IPS-15b (cell line): Measurements from ENCODE around the gene MYL5.

Experiments used
- H3K27me3 ChIP-seq: one replicate; pipeline ENCODE4 v1.6.1; 2013; ENCODE audit warnings: low read length; ENCODE audit not compliant: control insufficient read depth, insufficient read depth
- H3K36me3 ChIP-seq: one replicate; pipeline ENCODE4 v1.6.1; 2013; ENCODE audit warnings: low read length; ENCODE audit not compliant: control insufficient read depth, insufficient read depth
- H3K4me1 ChIP-seq: one replicate; pipeline ENCODE4 v1.6.1; 2013; ENCODE audit warnings: mild to moderate bottlenecking, low read length; ENCODE audit not compliant: control insufficient read depth, insufficient read depth
- H3K4me3 ChIP-seq: one replicate; pipeline ENCODE4 v1.5.1; 2013; ENCODE audit warnings: low read depth, low read length
- H3K9ac ChIP-seq: one replicate; pipeline ENCODE4 v1.6.1; 2013; ENCODE audit warnings: low read depth, mild to moderate bottlenecking, low read length
- H3K9me3 ChIP-seq: one replicate; pipeline ENCODE4 v1.6.1; 2013; ENCODE audit warnings: mild to moderate bottlenecking, low read length; ENCODE audit not compliant: control insufficient read depth, insufficient read depth

Gene MYL5

DNA sequence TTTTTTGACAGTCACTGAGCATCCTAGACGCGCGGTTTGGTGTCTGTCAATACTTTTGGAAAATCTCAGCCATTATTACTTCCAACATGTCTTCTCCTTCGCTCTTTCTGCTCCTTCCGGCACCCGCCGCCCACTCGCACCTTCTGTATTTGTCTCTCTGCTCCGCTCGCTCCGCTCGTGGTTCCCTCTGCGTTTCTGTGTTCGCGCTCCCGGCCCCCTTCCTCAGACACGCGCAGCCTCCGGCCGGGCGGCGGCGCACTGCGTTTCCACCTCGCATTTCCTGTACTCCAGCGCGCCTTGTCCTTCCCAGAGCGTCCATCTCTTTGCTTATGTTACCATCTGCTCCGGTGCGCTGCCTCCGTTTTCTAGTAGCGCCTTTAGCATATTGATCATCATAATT, 27.9 kb upstream of the MYL5 start:
- no peak overlapping the region for H3K9ac ChIP-seq
- H3K27me3 ChIP-seq, result no peaks in the 10 kb centered on the region
- no peaks in the 10 kb centered on the region for H3K4me1 ChIP-seq
- H3K36me3 ChIP-seq, result no peaks in the 10 kb centered on the region
- H3K9me3 ChIP-seq, result no peaks in the 10 kb centered on the region
- no peak overlapping the region for H3K4me3 ChIP-seq

DNA sequence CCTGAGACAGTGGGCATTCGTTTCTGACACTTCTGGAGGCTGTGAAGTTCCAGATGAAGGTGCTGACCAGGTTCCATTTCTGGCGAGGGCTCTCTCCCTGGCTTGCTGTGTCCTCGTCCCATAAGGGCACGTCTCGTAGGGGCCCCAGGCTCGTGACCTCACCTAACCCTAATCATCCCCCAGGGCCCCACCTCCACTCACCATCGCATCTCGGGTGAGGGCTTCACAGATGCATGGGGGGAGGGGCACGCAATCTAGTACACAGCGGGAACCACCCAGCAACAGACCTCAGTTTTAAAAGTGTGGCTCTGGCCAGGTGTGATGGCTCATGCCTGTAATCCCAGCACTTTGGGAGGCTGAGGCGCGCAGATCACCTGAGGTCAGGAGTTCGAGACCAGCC, 26.9 kb upstream of the MYL5 start:
- no peak overlapping the region for H3K9ac ChIP-seq
- H3K9me3 ChIP-seq, result no peaks in the 10 kb centered on the region
- no peaks in the 10 kb centered on the region for H3K4me1 ChIP-seq
- H3K4me3 ChIP-seq, result no peak overlapping the region
- H3K27me3 ChIP-seq, result no peaks in the 10 kb centered on the region
- no peaks in the 10 kb centered on the region for H3K36me3 ChIP-seq

- H3K9me3 ChIP-seq, result no peaks in the 10 kb centered on the region
- H3K4me3 ChIP-seq, result no peak overlapping the region
- no peaks in the 10 kb centered on the region for H3K36me3 ChIP-seq
- H3K9ac ChIP-seq, result no peak overlapping the region
- H3K27me3 ChIP-seq, result no peaks in the 10 kb centered on the region
- H3K4me1 ChIP-seq, result no peaks in the 10 kb centered on the region
Measured at GRCh38 chr4:648579-649292, 25.6 kb upstream of the MYL5 start.

DNA sequence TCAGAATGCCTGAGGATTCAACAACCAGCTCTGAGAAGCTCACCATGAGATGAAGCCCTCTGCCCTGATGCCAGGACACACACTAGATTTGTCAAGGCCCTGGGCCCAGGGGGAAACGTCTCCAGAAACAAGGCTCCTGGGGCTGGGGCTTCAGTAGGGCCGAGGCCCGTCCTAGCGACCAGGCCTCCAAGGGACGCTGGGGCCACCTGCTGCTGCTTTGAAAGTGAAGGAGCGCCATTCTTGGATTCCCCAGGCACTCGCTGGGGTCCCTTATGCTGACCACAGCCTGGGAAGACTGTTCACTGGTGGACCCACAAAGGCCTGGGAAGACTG, 25.1 kb upstream of the MYL5 start:
- no peaks in the 10 kb centered on the region for H3K4me1 ChIP-seq
- H3K27me3 ChIP-seq, result no peaks in the 10 kb centered on the region
- H3K9ac ChIP-seq, result no peak overlapping the region
- no peak overlapping the region for H3K4me3 ChIP-seq
- H3K9me3 ChIP-seq, result no peaks in the 10 kb centered on the region
- no peaks in the 10 kb centered on the region for H3K36me3 ChIP-seq

GRCh38 chr4:649751-650310, 24.5 kb upstream of the MYL5 start:
- Histone ChIP-seq H3K9ac (no peak overlapping the region), H3K27me3 (no peaks in the 10 kb centered on the region), H3K9me3 (no peaks in the 10 kb centered on the region), H3K4me3 (no peak overlapping the region), H3K36me3 (no peaks in the 10 kb centered on the region), H3K4me1 (no peaks in the 10 kb centered on the region)

DNA sequence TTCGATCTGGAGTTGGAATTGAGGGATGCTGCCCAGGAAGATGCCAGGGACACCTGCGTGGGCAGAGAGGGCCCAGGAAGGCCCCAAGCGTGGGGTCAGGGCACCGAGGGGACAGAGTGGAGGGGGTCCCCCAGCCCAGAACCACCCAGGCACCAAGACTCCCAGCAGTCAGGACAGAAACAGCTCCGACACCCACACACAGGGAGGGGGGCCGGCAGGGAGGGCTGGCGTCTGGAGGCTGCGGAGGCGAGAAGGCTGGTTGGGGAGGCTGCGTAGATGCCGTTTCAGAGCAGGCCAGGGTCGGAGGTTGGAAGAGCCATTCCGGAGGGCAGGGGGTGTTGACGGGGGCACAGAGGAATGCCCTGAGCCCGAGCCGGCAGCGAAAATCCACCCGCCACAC, 23.9 kb upstream of the MYL5 start:
- Histone ChIP-seq H3K9me3 (no peaks in the 10 kb centered on the region), H3K4me3 (no peak overlapping the region), H3K9ac (no peak overlapping the region), H3K4me1 (no peaks in the 10 kb centered on the region), H3K36me3 (no peaks in the 10 kb centered on the region), H3K27me3 (no peaks in the 10 kb centered on the region)

GRCh38 chr4:650951-651883, 23.1 kb upstream of the MYL5 start:
- Histone ChIP-seq H3K4me1 (no peaks in the 10 kb centered on the region), H3K27me3 (no peaks in the 10 kb centered on the region), H3K36me3 (no peaks in the 10 kb centered on the region), H3K9me3 (no peaks in the 10 kb centered on the region), H3K9ac (no peak overlapping the region), H3K4me3 (no peak overlapping the region)

- H3K9ac ChIP-seq, result no peak overlapping the region
- no peaks in the 10 kb centered on the region for H3K27me3 ChIP-seq
- no peak overlapping the region for H3K4me3 ChIP-seq
- no peaks in the 10 kb centered on the region for H3K4me1 ChIP-seq
- no peaks in the 10 kb centered on the region for H3K36me3 ChIP-seq
- H3K9me3 ChIP-seq, result no peaks in the 10 kb centered on the region
Measured at GRCh38 chr4:651884-652642, 22.3 kb upstream of the MYL5 start.

DNA sequence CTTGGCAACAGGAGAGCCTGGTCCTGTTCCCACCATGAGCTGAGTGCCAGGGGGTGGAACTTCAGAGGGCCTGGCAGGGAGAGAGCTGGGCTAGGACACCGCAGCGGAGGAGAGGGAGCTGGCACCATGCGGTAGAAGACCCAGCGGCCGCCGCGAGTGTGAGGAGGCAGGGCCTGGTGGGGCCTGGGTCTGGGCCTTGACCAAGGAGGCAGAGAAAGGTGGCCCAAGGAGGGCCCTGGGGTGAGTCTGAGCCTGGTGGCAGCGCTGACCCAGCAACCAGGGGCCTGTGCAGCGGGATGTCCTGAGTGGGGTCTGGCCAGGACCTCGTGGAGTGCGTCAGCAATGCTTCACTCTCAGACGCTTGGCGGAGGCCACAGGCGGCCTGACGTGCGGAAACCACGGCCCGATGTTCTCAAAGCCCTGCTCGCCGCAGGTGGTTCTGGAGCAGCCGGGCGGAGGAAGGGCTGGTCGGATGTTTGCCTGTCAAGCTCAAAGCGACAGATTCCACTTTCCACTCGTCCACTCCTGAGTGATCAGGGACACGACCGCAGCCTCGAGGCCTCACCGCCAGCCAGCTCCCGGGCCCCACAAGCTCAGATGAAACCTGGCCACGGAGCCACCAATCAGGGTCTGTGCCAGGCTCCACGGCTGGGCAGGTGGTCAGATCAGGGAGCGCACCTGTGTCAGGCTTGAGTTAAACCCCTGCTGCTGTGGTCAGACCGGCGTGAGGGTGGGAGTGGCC, 21.1 kb upstream of the MYL5 start:
- Histone ChIP-seq H3K9me3 (no peaks in the 10 kb centered on the region), H3K4me1 (no peaks in the 10 kb centered on the region), H3K9ac (no peak overlapping the region), H3K27me3 (no peaks in the 10 kb centered on the region), H3K36me3 (peaks cover 2% of the 10 kb centered on the region), H3K4me3 (no peak overlapping the region)

GRCh38 chr4:653831-654502, 20.4 kb upstream of the MYL5 start:
- Histone ChIP-seq H3K36me3 (peaks cover 4% of the 10 kb centered on the region), H3K9me3 (no peaks in the 10 kb centered on the region), H3K9ac (no peak overlapping the region), H3K4me3 (no peak overlapping the region), H3K27me3 (no peaks in the 10 kb centered on the region), H3K4me1 (no peaks in the 10 kb centered on the region)

GRCh38 chr4:654503-654845, 19.9 kb upstream of the MYL5 start:
- H3K36me3 ChIP-seq, result peaks cover 4% of the 10 kb centered on the region
- no peak overlapping the region for H3K9ac ChIP-seq
- no peaks in the 10 kb centered on the region for H3K27me3 ChIP-seq
- H3K4me1 ChIP-seq, result no peaks in the 10 kb centered on the region
- no peak overlapping the region for H3K4me3 ChIP-seq
- no peaks in the 10 kb centered on the region for H3K9me3 ChIP-seq
